Hepatocyte (in vitro differentiated cells): ENCODE results near the gene NEURL4. TPM values are rescaled to one million over a fixed set of nuclear protein-coding genes. Genes with fewer than 3 reads are reported as not detected.

Experiments
- DNase-seq: peaks from one replicate; pipeline ENCODE4 v3.0.0-alpha.2; 2016; ENCODE audit warnings: low spot score
- H2AFZ ChIP-seq: fragments of 200-600 bp; sonication (generic); 2 replicates; pipeline ENCODE4 v1.6.0; 2016; ENCODE audit warnings: antibody characterized with exemption, mild to moderate bottlenecking
- H3K27ac ChIP-seq: fragments of 200-600 bp; sonication (generic); 2 replicates; pipeline ENCODE4 v1.5.1; 2016; ENCODE audit warnings: mild to moderate bottlenecking
- H3K27me3 ChIP-seq: fragments of 200-600 bp; sonication (generic); 2 replicates; pipeline ENCODE4 v1.6.1; 2016
- H3K36me3 ChIP-seq: fragments of 200-600 bp; sonication (generic); replicated peaks from 2 replicates; pipeline ENCODE4 v1.5.1; 2016; ENCODE audit warnings: low read depth; ENCODE audit not compliant: insufficient read depth
- H3K4me1 ChIP-seq: fragments of 200-600 bp; sonication (generic); 2 replicates; pipeline ENCODE4 v1.5.1; 2016; ENCODE audit warnings: mild to moderate bottlenecking, moderate library complexity; ENCODE audit not compliant: insufficient read depth
- H3K4me2 ChIP-seq: fragments of 200-600 bp; sonication (generic); 2 replicates; pipeline ENCODE4 v1.6.0; 2016
- H3K4me3 ChIP-seq: fragments of 200-600 bp; sonication (generic); 2 replicates; pipeline ENCODE4 v1.5.1; 2016; ENCODE audit warnings: mild to moderate bottlenecking
- H3K79me2 ChIP-seq: fragments of 200-600 bp; sonication (generic); 2 replicates; pipeline ENCODE4 v1.6.0; 2017; ENCODE audit warnings: mild to moderate bottlenecking
- H3K9me2 ChIP-seq: fragments of 200-600 bp; sonication (generic); replicated peaks from 2 replicates; pipeline ENCODE4 v1.6.0; 2017; ENCODE audit warnings: mild to moderate bottlenecking; ENCODE audit not compliant: insufficient read depth
- H3K9me3 ChIP-seq: fragments of 200-600 bp; sonication (generic); 2 replicates; pipeline ENCODE4 v1.5.1; 2016; ENCODE audit warnings: low read depth, mild to moderate bottlenecking
- H4K20me1 ChIP-seq: fragments of 200-600 bp; sonication (generic); 2 replicates; pipeline ENCODE4 v1.6.0; 2016; ENCODE audit warnings: mild to moderate bottlenecking; ENCODE audit not compliant: insufficient read depth, poor library complexity, severe bottlenecking
- EZH2 ChIP-seq: fragments of 200-600 bp; sonication (generic); IDR thresholded peaks from 2 replicates; pipeline ENCODE4 v1.6.1; 2016; ENCODE audit warnings: antibody characterized with exemption, mild to moderate bottlenecking, borderline replicate concordance
- EZH2phosphoT487 ChIP-seq: fragments of 200-600 bp; sonication (generic); IDR thresholded peaks from one replicate; pipeline ENCODE4 v1.6.1; 2018; ENCODE audit warnings: antibody characterized with exemption, mild to moderate bottlenecking, low read depth, moderate library complexity; ENCODE audit not compliant: unreplicated experiment, severe bottlenecking
- WGBS: methylation state at CpG from one replicate; pipeline ENCODE4 v1.1.6; 2016; ENCODE audit warnings: low lambda C conversion rate; ENCODE audit errors: missing lambda C conversion rate; 5-methylcytosine and 5-hydroxymethylcytosine counted together
- polyA plus RNA-seq: library from polyadenylated mRNA; unstranded; fragments of >200 nt; fragmentation: Nextera tagmentation; extraction: Ambion mirVana; gene quantifications from 2 replicates; pipeline ENCODE4 v1.2.1, GENCODE V29; 2016
- total RNA-seq: library from RNA; depleted of rRNA; stranded (reverse); fragments of >200 nt; gene quantifications from 2 replicates; pipeline ENCODE4 v1.2.3, GENCODE V29; 2014
- TF ChIP-seq, protein P1 (sequence below): fragments of 200-600 bp; sonication (generic); IDR thresholded peaks from 2 replicates; pipeline ENCODE4 v1.5.1; 2016; ENCODE audit warnings: antibody characterized with exemption, mild to moderate bottlenecking; ENCODE audit not compliant: poor library complexity

Gene NEURL4
- total and polyA plus RNA-seq, 2 experiments from 2014 or later: 9.5 to 9.6 TPM

DNA sequence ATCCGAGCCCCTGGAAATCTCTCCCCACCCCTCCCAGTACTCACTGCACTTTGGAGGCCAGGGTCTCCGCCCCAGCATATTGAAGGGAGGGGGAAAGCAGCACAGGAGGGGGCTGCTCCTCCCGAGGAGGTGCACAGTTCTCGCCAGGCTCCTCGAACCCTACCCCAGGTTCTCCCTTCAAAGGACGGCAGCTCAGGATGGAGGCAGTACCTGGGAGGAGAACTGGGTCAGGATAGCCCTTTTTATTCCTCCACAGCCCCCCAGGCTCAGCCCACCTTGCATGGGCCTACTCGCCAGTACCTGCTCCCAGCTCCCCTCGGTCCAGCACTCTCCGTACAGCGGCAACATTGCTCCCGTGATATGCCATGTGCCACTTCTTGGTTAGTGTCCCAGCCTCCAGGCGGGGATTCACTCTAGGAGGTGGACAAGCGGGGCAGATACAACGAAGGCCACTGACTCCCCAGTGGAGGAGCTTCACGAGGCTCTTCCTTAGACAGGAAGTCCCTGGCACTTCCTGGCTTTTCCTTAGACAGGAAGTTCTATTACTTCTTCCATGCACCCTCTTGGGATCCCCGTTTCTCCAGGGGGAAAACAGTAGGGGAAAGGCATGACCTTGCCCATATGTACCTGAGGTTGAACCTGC lies 11.9 kb downstream of the NEURL4 start:
- Histone ChIP-seq H3K4me2 (no peak overlapping the region), H3K9me2 (no peaks in the 10 kb centered on the region), H2AFZ (no peak overlapping the region), H3K79me2 (peaks cover 24% of the 10 kb centered on the region), H3K9me3 (no peaks in the 10 kb centered on the region), H3K27ac (no peak overlapping the region), H4K20me1 (peaks cover 8% of the 10 kb centered on the region), H3K27me3 (no peaks in the 10 kb centered on the region), H3K4me1 (peaks cover 11% of the 10 kb centered on the region), H3K4me3 (no peak overlapping the region), H3K36me3 (no peaks in the 10 kb centered on the region)
- DNase-seq: peak; percentile 8
- TF ChIP-seq, protein P1, sequence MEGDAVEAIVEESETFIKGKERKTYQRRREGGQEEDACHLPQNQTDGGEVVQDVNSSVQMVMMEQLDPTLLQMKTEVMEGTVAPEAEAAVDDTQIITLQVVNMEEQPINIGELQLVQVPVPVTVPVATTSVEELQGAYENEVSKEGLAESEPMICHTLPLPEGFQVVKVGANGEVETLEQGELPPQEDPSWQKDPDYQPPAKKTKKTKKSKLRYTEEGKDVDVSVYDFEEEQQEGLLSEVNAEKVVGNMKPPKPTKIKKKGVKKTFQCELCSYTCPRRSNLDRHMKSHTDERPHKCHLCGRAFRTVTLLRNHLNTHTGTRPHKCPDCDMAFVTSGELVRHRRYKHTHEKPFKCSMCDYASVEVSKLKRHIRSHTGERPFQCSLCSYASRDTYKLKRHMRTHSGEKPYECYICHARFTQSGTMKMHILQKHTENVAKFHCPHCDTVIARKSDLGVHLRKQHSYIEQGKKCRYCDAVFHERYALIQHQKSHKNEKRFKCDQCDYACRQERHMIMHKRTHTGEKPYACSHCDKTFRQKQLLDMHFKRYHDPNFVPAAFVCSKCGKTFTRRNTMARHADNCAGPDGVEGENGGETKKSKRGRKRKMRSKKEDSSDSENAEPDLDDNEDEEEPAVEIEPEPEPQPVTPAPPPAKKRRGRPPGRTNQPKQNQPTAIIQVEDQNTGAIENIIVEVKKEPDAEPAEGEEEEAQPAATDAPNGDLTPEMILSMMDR: no peak
- TF ChIP-seq EZH2: no peak
- TF ChIP-seq EZH2phosphoT487: no peak
- WGBS: 89% methylated on average over 16 of the region's 16 CpGs

DNA sequence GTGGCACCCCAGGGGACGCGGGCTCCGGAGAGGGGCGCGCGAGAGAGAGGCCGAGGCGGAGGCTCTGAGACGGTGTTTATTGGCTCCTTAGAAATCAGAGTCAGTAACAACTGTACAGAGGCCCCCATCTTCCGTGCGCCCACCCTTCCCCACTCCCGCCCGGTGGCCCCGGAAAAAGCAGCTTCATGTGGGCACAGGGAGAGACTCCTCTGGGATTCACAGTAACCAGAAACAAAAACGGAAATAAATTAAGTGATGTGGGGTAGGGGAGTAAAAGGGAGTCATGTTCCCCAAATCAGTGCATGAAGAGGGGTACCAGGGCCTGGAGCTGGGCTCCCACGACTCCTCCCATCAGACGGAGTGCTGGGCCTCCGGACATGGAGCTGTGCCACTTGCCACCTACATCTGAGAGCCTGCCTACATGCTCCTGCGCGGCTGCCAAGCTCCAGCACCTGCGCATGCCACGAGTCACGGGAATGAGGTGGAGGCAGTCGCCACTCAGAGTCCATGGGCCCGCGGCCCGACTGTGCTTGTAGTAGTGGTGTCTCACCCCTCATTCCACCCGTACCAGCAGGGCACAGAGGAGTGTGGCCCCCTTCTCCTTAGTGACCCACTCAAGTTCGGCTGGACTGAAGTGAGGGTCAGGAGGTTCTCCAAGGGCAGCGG lies 13.4 kb downstream of the NEURL4 start:
- no peaks in the 10 kb centered on the region for H3K27me3 ChIP-seq
- H3K27ac ChIP-seq: peak overlapping the region; percentile 97
- H3K9me3 ChIP-seq: no peaks in the 10 kb centered on the region
- peaks cover 38% of the 10 kb centered on the region for H3K79me2 ChIP-seq
- no peak for DNase-seq
- WGBS: 50% methylated on average over 30 of the region's 30 CpGs
- peaks cover 2% of the 10 kb centered on the region for H3K36me3 ChIP-seq
- H4K20me1 ChIP-seq: peaks cover 18% of the 10 kb centered on the region
- H3K9me2 ChIP-seq: no peaks in the 10 kb centered on the region
- peak overlapping the region; percentile 64 for H2AFZ ChIP-seq
- H3K4me2 ChIP-seq: peak overlapping the region; percentile 91
- H3K4me1 ChIP-seq: peaks cover 11% of the 10 kb centered on the region
- TF ChIP-seq EZH2 (no peak), EZH2phosphoT487 (no peak)
- TF ChIP-seq, protein P1: no peak
- H3K4me3 ChIP-seq: peak overlapping the region; percentile 73

DNA sequence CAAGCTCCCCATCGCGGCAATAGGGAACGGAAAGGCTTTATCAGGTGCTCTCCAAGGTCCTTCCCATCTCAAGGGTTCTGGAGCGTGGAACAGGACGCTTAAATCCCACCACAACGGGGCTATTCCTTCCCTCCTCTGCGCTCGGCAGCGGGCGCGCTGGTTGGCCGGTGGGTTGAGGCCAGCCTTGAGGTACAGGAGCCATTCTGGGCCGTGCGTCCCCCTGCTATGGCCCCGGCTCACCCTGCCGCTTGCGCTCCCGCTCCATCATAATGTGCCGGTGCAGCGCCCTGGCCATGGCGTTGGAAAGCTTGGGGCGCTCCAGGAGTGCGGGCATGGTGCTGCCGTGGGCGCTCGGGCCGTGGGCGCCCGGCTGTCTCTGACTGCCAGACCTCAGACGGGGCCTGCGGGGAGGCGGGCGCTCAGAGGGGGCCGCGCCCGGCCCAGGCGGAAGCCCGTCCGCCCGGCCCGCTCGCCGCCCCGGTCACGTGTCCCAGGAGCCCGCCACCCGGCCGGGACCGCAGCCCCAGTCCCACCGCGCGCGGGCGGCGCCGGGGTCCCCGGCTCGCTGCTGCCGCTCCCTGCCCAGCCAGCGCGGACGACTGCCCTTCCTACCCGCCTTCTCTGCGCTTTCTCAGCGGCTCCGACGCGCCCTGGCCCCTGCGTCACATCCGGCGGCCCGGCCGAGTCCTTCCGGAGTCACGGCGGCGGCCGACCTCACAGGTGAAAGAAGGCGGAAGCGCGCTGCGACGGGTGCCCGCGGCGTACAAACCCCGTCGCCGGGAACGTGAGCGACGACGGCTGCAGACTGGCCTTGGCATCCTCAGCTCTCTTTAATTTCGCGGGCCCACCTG lies 14.2 kb downstream of the NEURL4 start, which contains the start of gene GPS2:
Gene GPS2, minus strand, starts transcription at position 642 of the 851 bp plus-strand sequence. Its CDS starts 308 bp downstream, at position 334.
- H3K36me3 ChIP-seq: peaks cover 8% of the 10 kb centered on the region
- peaks cover 45% of the 10 kb centered on the region for H3K79me2 ChIP-seq
- peak within 1 kb of the TSS; percentile 73 for H3K4me3 ChIP-seq
- H3K27me3 ChIP-seq: no peaks in the 10 kb centered on the region
- DNase-seq: peak; percentile 96
- peaks cover 25% of the 10 kb centered on the region for H4K20me1 ChIP-seq
- peak within 1 kb of the TSS; percentile 97 for H3K27ac ChIP-seq
- WGBS: under 1% methylated on average over 76 of the region's 95 CpGs
- TF ChIP-seq, protein P1: no peak
- TF ChIP-seq EZH2phosphoT487: no peak
- no peaks in the 10 kb centered on the region for H3K9me3 ChIP-seq
- no peaks in the 10 kb centered on the region for H3K9me2 ChIP-seq
- H2AFZ ChIP-seq: peak within 1 kb of the TSS; percentile 64
- H3K4me1 ChIP-seq: peaks cover 12% of the 10 kb centered on the region
- H3K4me2 ChIP-seq: peak within 1 kb of the TSS; percentile 91
